ENCODE measurements around the gene RBM44. TPM values are rescaled to one million over a fixed set of nuclear protein-coding genes. Genes with fewer than 3 reads are reported as not detected.

The RBM44 gene
- total RNA-seq, 1 experiment from 2014 or later: 0.51 TPM

DNA sequence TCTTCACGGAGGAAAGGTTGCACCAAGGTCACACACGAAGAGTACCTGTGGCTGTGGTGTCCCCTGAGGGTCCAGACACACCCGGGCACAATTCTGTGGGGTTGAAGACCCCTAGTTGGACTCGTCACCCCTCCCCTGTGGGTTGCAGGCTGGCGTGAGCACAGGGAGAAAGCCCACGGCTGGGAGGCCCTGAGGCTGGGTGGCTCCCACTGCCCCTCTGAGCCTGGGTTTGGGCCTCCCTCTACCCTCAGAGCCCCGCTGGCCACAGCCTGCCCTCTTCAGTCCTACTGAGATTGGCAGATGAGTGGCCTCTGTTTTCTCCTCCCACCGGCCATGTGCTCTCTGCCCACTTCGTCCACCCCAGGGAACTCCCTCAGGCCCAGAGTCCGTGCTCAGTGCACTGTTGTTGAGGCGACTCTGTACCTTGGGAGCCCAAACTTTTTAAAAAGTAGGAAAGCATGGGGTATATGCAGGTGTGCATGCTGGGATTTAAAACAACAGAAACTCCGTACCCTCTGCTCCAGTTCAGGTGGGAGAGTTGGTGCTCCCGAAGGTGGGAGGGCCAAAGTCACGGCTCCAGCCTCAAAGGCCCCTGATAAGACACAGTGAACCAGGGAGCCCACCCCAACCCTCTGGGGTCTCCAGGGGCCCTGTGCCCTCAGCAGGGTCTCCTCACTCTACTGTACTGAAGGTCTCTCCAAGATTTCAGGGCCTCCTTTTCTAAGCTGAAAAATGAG is 79.9 kb downstream of the RBM44 start:
- Histone ChIP-seq H2AFZ (ENCODE audit: low read length) (no peak overlapping the region), H3K79me2 (ENCODE audit: low read length) (peaks cover 18% of the 10 kb centered on the region), H3K4me1 (ENCODE audit: insufficient read depth, low read length) (peaks cover 32% of the 10 kb centered on the region), H3K9me3 (ENCODE audit: low read length) (no peaks in the 10 kb centered on the region), H3K4me3 (ENCODE audit: low read length) (no peak overlapping the region), H3K4me2 (ENCODE audit: low read length) (no peak overlapping the region), H3K27me3 (ENCODE audit: low read length) (no peaks in the 10 kb centered on the region), H3K9me2 (replicated peaks; ENCODE audit: low read length) (no peaks in the 10 kb centered on the region), H3K27ac (ENCODE audit: low read length) (peak overlapping the region; percentile 61), H3K36me3 (ENCODE audit: low read depth, low read length) (peaks cover 6% of the 10 kb centered on the region; the same call in 1 of the 2 replicates), H4K20me1 (ENCODE audit: low read length) (no peaks in the 10 kb centered on the region), H3K9ac (ENCODE audit: low read length) (0 out of 2 replicates have a peak overlapping the region, but pooled peaks have one; percentile 25), H3F3A (ENCODE audit: low read length, unreplicated experiment) (no peaks in the 10 kb centered on the region)
- ChIA-PET POLR2A (ENCODE audit: unreplicated experiment) (no interaction called here), CTCF (no interaction called here)
- no TSS peak for BruUV-seq (replicated peaks)
- TF ChIP-seq EZH2 (IDR thresholded peaks at IDR 0.05; ENCODE audit: low read length, unreplicated experiment): no peak
- no peak for TF ChIP-seq EZH2phosphoT487 (IDR thresholded peaks at IDR 0.05; ENCODE audit: borderline replicate concordance, low read length)
- TF ChIP-seq, protein P1, sequence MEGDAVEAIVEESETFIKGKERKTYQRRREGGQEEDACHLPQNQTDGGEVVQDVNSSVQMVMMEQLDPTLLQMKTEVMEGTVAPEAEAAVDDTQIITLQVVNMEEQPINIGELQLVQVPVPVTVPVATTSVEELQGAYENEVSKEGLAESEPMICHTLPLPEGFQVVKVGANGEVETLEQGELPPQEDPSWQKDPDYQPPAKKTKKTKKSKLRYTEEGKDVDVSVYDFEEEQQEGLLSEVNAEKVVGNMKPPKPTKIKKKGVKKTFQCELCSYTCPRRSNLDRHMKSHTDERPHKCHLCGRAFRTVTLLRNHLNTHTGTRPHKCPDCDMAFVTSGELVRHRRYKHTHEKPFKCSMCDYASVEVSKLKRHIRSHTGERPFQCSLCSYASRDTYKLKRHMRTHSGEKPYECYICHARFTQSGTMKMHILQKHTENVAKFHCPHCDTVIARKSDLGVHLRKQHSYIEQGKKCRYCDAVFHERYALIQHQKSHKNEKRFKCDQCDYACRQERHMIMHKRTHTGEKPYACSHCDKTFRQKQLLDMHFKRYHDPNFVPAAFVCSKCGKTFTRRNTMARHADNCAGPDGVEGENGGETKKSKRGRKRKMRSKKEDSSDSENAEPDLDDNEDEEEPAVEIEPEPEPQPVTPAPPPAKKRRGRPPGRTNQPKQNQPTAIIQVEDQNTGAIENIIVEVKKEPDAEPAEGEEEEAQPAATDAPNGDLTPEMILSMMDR (conservative IDR thresholded peaks at IDR 0.05; ENCODE audit: low read depth, low read length): no peak
- intact Hi-C loops (cut with micrococcal nuclease): no loop called here
- no peak for DNase-seq
- ATAC-seq: no peak

DNA sequence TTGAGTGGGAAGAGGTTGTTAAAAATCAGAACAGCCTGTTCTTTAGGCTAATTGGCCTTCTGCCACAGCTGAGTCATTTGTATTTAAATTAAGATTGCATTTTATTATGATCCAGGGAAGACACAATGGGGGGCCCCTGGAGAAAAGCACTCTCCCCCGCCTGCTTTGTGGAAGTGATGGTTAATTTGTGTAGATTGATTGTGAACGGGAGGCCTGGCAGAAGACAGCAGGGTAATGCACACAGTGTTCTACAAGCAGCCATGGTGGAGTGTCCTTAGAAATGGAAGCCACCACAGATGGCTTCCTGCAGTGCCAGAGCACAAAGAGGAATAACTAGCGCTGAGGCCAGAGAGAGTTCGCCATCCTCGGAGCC is 80.5 kb downstream of the RBM44 start:
- Histone ChIP-seq H3K4me1 (ENCODE audit: insufficient read depth, low read length) (peaks cover 28% of the 10 kb centered on the region), H3K9me2 (replicated peaks; ENCODE audit: low read length) (no peaks in the 10 kb centered on the region), H3K36me3 (ENCODE audit: low read depth, low read length) (peaks cover 6% of the 10 kb centered on the region; the same call in 1 of the 2 replicates), H3K4me2 (ENCODE audit: low read length) (no peak overlapping the region), H3K9me3 (ENCODE audit: low read length) (no peaks in the 10 kb centered on the region), H3K4me3 (ENCODE audit: low read length) (no peak overlapping the region), H3K27me3 (ENCODE audit: low read length) (no peaks in the 10 kb centered on the region), H3K79me2 (ENCODE audit: low read length) (peaks cover 13% of the 10 kb centered on the region), H3F3A (ENCODE audit: low read length, unreplicated experiment) (no peaks in the 10 kb centered on the region), H2AFZ (ENCODE audit: low read length) (no peak overlapping the region), H3K9ac (ENCODE audit: low read length) (0 out of 2 replicates have a peak overlapping the region, but pooled peaks have one; percentile 25), H3K27ac (ENCODE audit: low read length) (peak overlapping the region; percentile 61; the same call in 1 of the 2 replicates), H4K20me1 (ENCODE audit: low read length) (no peaks in the 10 kb centered on the region)
- intact Hi-C loops (cut with micrococcal nuclease): no loop called here
- CTCF ChIA-PET: no interaction called here
- ATAC-seq: peak; percentile 8; the same call in 1 of the 2 replicates
- POLR2A ChIA-PET (ENCODE audit: unreplicated experiment): no interaction called here
- no peak for TF ChIP-seq EZH2phosphoT487 (IDR thresholded peaks at IDR 0.05; ENCODE audit: borderline replicate concordance, low read length)
- TF ChIP-seq EZH2 (IDR thresholded peaks at IDR 0.05; ENCODE audit: low read length, unreplicated experiment): no peak
- TF ChIP-seq, protein P1 (conservative IDR thresholded peaks at IDR 0.05; ENCODE audit: low read depth, low read length): no peak
- peak; percentile 34 for DNase-seq
- no TSS peak for BruUV-seq (replicated peaks)

DNA sequence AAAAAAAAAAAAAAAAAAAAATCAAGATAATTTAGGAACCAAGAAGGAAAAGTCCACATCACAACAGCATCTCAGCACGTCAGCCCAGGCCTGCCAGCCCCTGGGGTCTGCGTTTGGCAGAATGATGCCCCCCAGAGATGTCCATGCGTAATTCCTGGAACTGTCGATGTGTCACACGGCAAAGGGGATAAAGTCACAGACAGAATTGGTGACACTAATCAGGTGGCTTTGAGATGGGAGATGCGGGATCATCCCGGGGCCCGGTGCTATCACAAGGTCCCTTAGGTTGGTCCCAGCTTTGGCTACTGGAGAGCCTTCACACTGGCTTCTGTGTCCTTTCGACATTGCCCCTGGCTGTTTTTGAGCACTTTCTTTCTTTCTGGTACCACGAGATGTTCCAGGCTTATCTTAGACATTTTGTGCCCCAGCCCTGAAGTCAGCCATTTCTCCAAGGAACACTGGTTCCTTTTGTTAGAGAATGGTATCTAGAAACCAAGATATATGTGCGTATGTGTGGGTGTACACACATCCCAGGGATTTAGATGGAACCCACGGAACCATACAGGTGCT is 81.5 kb downstream of the RBM44 start:
- Histone ChIP-seq H3K27me3 (ENCODE audit: low read length) (no peaks in the 10 kb centered on the region), H3K36me3 (ENCODE audit: low read depth, low read length) (peaks cover 6% of the 10 kb centered on the region; the same call in 1 of the 2 replicates), H3K27ac (ENCODE audit: low read length) (no peak overlapping the region), H3K9me3 (ENCODE audit: low read length) (no peaks in the 10 kb centered on the region), H3K4me3 (ENCODE audit: low read length) (no peak overlapping the region), H3K9me2 (replicated peaks; ENCODE audit: low read length) (no peaks in the 10 kb centered on the region), H3F3A (ENCODE audit: low read length, unreplicated experiment) (no peaks in the 10 kb centered on the region), H3K4me2 (ENCODE audit: low read length) (no peak overlapping the region), H3K4me1 (ENCODE audit: insufficient read depth, low read length) (peaks cover 18% of the 10 kb centered on the region), H3K9ac (ENCODE audit: low read length) (no peak overlapping the region), H3K79me2 (ENCODE audit: low read length) (peaks cover 10% of the 10 kb centered on the region), H2AFZ (ENCODE audit: low read length) (no peak overlapping the region), H4K20me1 (ENCODE audit: low read length) (no peaks in the 10 kb centered on the region)
- no peak for TF ChIP-seq EZH2 (IDR thresholded peaks at IDR 0.05; ENCODE audit: low read length, unreplicated experiment)
- TF ChIP-seq, protein P1 (conservative IDR thresholded peaks at IDR 0.05; ENCODE audit: low read depth, low read length): no peak
- TF ChIP-seq EZH2phosphoT487 (IDR thresholded peaks at IDR 0.05; ENCODE audit: borderline replicate concordance, low read length): no peak
- ChIA-PET POLR2A (ENCODE audit: unreplicated experiment) (no interaction called here), CTCF (no interaction called here)
- no peak for ATAC-seq
- intact Hi-C loops (cut with micrococcal nuclease): no loop called here
- DNase-seq: no peak
- no TSS peak for BruUV-seq (replicated peaks)
